ENCODE measurements around the gene DRP2. TPM values are rescaled to one million over a fixed set of nuclear protein-coding genes. Genes with fewer than 3 reads are reported as not detected.

The DRP2 gene
- total and polyA plus RNA-seq, 3 donors from 2014 or later: 0.82 to 1.7 (median 1.6) TPM

DNA sequence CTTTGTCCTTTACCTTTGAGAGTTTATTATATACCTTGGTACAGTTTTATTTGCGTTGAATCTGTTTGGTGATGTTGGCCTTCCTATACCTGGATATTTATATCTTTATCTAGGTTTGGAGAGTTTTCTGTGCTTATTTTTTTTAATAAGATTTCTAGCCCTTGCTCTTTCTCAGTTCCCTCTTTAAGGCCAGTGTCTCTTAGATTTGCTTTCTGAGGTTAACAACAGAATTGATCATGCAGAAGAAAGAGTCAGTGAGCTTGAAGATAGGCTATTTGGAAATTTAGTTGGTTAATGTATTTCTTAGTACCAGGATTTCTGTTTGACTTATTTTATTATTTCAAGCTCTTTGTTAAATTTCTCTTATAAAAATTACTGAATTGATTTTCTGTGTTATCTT is 84.2 kb downstream of the DRP2 start:
- Histone ChIP-seq H3K36me3 (ENCODE audit: low read depth, missing control alignments) (no peaks in the 10 kb centered on the region), H3K4me3 (no peak overlapping the region), H3K9me3 (no peaks in the 10 kb centered on the region), H3K4me1 (no peaks in the 10 kb centered on the region), H3K27ac (no peak overlapping the region), H3K27me3 (no peaks in the 10 kb centered on the region)
- TF ChIP-seq POLR2A (IDR thresholded peaks at IDR 0.05): no peak
- TF ChIP-seq, protein P1, sequence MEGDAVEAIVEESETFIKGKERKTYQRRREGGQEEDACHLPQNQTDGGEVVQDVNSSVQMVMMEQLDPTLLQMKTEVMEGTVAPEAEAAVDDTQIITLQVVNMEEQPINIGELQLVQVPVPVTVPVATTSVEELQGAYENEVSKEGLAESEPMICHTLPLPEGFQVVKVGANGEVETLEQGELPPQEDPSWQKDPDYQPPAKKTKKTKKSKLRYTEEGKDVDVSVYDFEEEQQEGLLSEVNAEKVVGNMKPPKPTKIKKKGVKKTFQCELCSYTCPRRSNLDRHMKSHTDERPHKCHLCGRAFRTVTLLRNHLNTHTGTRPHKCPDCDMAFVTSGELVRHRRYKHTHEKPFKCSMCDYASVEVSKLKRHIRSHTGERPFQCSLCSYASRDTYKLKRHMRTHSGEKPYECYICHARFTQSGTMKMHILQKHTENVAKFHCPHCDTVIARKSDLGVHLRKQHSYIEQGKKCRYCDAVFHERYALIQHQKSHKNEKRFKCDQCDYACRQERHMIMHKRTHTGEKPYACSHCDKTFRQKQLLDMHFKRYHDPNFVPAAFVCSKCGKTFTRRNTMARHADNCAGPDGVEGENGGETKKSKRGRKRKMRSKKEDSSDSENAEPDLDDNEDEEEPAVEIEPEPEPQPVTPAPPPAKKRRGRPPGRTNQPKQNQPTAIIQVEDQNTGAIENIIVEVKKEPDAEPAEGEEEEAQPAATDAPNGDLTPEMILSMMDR (IDR thresholded peaks at IDR 0.05): no peak
- intact Hi-C loops (cut with DNase I; ENCODE audit: low total_unique reads): no loop called here
- 94 to 100% methylated on average over 1 of the region's 1 CpG for WGBS, 2 donors
- DNase-seq: no peak

Small RNA genes within 50 kb of the gene (small RNA-seq; reads per million reads assigned to genes)
- 0 reads per million in 2 donors for gene Z70280.1

Other genes starting within 250 kb of the DRP2 start
- gene TRMT2B, start 167.7 kb upstream of the DRP2 start, total RNA-seq: 10 to 100 TPM; 13.3 to 17.0 TPM
- 7.0 TPM for gene TRMT2B, start 167.7 kb upstream of the DRP2 start, polyA plus RNA-seq (ENCODE audit: insufficient read depth, low read depth, low replicate concordance)
- gene TMEM35A, start 140.9 kb upstream of the DRP2 start, total RNA-seq: 1 to 10 TPM; 1.6 to 2.3 TPM
- gene TMEM35A, start 140.9 kb upstream of the DRP2 start, polyA plus RNA-seq (ENCODE audit: insufficient read depth, low read depth, low replicate concordance): 5.5 TPM
- gene CENPI, start 121.6 kb upstream of the DRP2 start, total RNA-seq: 1 to 10 TPM; 2.5 to 3.1 TPM
- gene CENPI, start 121.6 kb upstream of the DRP2 start, polyA plus RNA-seq (ENCODE audit: insufficient read depth, low read depth, low replicate concordance): 0.69 TPM
- 10 to 100 TPM; 80.1 to 86.0 TPM for gene TAF7L, start 71.5 kb downstream of the DRP2 start, total RNA-seq
- 50.0 TPM for gene TAF7L, start 71.5 kb downstream of the DRP2 start, polyA plus RNA-seq (ENCODE audit: insufficient read depth, low read depth, low replicate concordance)
- 10 to 100 TPM in 1 of 2 donors, 1 to 10 TPM in 1; 9.3 to 11.1 TPM for gene TIMM8A, start 129.0 kb downstream of the DRP2 start, total RNA-seq
- gene TIMM8A, start 129.0 kb downstream of the DRP2 start, polyA plus RNA-seq (ENCODE audit: insufficient read depth, low read depth, low replicate concordance): 8.2 TPM
- gene BTK, start 166.4 kb downstream of the DRP2 start, total RNA-seq: 1 to 10 TPM; 3.6 to 6.9 TPM
- 3.9 TPM for gene BTK, start 166.4 kb downstream of the DRP2 start, polyA plus RNA-seq (ENCODE audit: insufficient read depth, low read depth, low replicate concordance)
- gene RPL36A, start 171.2 kb downstream of the DRP2 start, total RNA-seq: 100 to 1,000 TPM; 177 to 507 TPM
- 619 TPM for gene RPL36A, start 171.2 kb downstream of the DRP2 start, polyA plus RNA-seq (ENCODE audit: insufficient read depth, low read depth, low replicate concordance)
- 10 to 100 TPM; 12.5 to 16.2 TPM for gene GLA, start 188.1 kb downstream of the DRP2 start, total RNA-seq
- gene GLA, start 188.1 kb downstream of the DRP2 start, polyA plus RNA-seq (ENCODE audit: insufficient read depth, low read depth, low replicate concordance): 17.9 TPM
- gene HNRNPH2, start 188.4 kb downstream of the DRP2 start, total RNA-seq: 10 to 100 TPM; 31.1 to 39.5 TPM
- gene HNRNPH2, start 188.4 kb downstream of the DRP2 start, polyA plus RNA-seq (ENCODE audit: insufficient read depth, low read depth, low replicate concordance): 46.3 TPM